Vagina (tissue), 2 donors: ENCODE results near the gene ZNF346.

Experiments
- CTCF ChIP-seq, 3 experiments: fragments of 450-650 bp in 2 of 3; fragments of 200-600 bp in 1 of 3; sonication (generic) in 1 of 3; IDR thresholded peaks; one replicate each; pipeline ENCODE4 v1.5.1; 2017 to 2019; ENCODE audit warnings: antibody characterized with exemption in 3 of 3, mild to moderate bottlenecking in 2 of 3, moderate library complexity in 2 of 3
- POLR2A ChIP-seq, 2 donors: fragments of 450-650 bp; IDR thresholded peaks; one replicate each; pipeline ENCODE4 v1.6.1; 2017; ENCODE audit warnings: antibody characterized with exemption in 2 of 2, mild to moderate bottlenecking in 2 of 2, moderate library complexity in 2 of 2
- POLR2AphosphoS5 ChIP-seq, 2 donors: sonication (generic); formaldehyde crosslinking; IDR thresholded peaks; one replicate each; pipeline ENCODE4 v1.9.0; 2017; ENCODE audit warnings: antibody characterized with exemption in 2 of 2, mild to moderate bottlenecking in 2 of 2, low read depth in 1 of 2; ENCODE audit not compliant: insufficient read depth in 1 of 2

GRCh38 chr5:176980818-176981217, 41.7 kb upstream of the ZNF346 start:
- TF ChIP-seq CTCF (IDR thresholded peaks at IDR 0.05) (no peak), POLR2A (IDR thresholded peaks at IDR 0.05) (no peak), POLR2AphosphoS5 (IDR thresholded peaks at IDR 0.05; ENCODE audit: insufficient read depth in 1 of 2, low read depth in 1 of 2) (no peak)
